HG03442 (cell line): ENCODE results near the gene AMPH.

ENCODE experiments used
- ATAC-seq: cut with Tn5 transposase; IDR thresholded peaks from one replicate; pipeline ENCODE4 v1.9.1; 2021; ENCODE audit warnings: mild to moderate bottlenecking, moderate library complexity; ENCODE audit not compliant: unreplicated experiment

AMPH gene

DNA sequence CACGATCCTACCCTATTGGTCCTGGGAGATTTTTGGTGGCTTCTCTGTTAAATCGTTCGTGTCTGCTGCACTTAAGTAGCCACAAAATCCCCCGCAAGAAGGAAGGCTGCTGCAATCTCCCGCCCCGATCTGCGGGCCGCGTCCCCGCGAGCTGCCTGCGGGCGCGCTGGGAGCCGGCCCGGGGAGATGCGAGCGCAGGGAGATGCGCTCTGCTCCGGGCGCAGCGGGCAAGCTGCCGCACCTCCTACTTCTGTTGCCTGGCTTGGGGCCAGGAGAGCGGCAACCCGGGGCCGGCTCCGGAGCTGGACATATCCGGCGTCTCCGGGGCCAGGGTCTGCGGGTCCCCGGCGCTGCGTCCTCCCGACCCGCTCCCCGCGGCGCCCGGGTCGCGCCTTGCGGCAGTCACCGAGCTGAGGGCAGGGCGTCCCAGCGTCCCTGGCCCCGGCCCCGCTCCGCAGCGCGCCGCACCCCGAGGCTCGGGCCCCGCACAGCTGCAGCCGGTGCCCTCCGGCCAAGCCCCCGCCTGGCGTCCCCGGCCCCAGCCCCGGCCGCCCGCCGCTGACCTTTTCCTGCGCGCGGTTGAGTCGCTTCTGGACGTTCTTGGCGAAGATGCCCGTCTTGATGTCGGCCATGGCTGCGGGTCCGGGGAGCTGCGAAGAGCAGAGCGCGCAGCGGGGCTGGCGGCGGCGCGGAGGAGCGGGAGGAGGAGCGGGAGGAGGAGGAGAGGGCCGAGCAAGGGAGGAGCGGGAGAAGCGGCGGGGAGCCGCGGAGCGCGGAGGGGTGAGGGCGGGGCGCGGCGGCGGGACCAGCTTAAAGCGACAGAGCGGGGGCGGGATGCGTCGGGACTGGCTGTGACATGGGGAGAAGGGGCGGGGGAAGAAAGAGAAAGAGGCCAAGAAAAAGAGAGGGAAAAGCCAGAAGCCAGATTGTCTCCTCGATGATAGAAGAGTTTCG, at the start of gene AMPH:
Gene AMPH, minus strand, starts transcription at position 654 of the 954 bp plus-strand sequence. Its CDS starts 22 bp downstream, at position 632.
- no peak for ATAC-seq

DNA sequence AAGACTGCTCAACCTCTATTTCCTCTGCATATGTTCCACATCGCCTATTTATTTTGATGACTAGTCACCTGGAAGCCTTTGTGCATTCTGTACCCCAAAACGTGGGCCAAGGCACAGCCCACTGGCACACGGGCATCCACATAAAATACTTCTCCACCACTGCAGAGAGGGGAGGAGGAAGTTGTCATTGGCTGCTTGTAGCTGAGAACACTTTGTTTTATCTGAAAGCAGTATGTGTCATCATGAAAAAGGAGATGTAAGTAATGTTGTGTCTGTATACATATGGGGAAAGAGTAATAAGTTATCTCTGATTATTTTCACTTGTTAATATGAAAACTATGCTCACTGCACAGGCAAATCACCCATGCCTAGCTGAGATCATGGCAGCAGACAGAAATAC, 48.2 kb upstream of the AMPH start:
- ATAC-seq = no peak

DNA sequence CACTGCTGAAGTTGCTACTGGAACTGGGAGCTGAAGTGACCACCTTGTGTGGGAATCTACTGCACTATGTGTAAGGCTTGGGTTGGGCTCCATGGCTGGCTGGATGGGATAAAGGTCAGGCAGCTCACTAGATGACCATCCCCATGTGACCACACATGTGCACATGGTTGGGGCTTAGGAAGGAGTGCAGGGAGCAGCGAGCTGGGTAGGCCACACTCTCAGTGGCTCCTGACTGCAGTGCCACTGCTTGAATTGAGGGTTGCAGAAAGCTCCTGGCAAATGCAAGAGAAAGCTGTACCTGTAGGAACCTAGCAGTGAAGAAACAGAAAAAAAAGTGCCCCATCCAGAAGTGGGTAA, 47.5 kb upstream of the AMPH start:
- ATAC-seq = no peak

DNA sequence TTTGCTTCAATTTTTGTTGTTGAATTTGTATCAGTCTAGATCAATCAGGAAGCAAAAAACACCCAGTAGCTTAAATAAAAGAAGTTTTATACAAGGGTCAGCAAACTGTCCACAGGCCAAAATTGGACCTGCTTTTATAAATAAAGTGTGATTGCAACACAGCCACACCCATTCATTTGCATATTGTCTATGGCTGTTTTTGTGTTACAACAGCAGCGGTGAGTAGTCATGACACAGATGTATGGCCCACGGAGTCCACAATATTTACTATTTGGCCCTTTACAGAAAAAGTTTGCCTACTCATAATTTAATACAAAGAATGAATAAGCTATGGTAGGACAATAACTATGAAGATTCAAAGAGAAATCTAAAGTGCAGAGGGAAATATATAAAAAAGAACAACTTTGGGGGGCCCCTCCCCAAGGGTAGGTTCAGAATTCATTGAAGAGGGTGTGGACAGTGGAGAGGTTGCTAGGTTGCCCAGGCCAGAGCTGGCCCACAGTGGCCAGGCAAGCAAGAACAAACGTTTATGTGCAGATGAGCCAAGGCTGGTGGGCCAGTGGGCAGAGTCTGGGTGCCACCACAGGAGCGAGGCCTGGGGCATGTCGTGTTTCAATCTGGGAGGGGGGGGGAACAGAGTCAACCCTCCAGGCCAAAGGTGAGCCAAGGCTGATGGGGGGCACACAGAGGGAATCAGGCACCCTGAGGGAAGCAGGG, 47.0 kb upstream of the AMPH start:
- no peak for ATAC-seq

DNA sequence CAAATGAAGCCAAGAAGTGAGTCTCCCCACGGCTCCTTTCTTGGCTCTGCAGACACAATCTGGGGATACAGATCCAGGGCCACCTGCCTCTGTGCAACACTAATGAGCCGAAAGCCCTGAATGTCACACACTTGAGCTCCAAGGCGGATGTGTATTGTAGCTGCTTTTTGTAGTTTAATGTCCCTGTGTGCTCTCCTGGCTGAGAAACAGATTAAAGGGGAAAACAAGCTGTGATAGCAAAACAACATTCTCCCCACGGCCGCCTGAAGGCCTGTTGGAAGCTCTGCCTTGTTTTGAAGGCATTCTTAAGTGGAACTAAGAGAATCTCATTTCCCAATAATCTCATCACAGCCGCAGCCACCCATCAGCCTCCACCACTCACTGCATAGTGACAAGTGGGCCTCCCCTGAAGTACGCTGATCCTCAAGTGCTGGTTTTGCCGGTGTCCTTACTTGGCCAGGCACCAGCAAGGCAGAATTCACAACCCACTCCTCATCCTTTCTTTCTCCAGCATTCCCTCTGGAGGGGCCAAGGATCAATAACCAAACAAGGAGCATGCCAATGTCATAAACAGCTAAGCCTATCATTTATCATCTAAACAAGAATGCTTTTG, 44.4 kb upstream of the AMPH start:
- no peak for ATAC-seq

DNA sequence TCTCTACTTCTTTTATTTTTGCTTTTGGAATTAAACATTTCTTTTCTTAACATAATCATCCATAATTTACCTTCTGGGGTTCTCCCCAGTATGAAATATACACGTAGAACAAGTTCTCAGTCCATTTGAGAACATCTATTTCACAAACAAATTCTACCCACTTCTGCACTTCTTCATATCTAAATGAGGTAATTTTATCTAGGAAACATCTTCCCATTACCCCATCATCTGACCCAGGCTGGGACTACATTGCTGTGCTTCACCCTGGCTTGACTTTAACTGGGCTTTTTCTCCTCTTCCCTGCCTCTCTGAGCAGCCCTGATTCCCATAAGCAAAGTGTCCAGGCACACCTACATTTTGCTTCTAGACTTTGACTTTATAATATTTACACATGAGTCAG, 43.3 kb upstream of the AMPH start:
- no peak for ATAC-seq

DNA sequence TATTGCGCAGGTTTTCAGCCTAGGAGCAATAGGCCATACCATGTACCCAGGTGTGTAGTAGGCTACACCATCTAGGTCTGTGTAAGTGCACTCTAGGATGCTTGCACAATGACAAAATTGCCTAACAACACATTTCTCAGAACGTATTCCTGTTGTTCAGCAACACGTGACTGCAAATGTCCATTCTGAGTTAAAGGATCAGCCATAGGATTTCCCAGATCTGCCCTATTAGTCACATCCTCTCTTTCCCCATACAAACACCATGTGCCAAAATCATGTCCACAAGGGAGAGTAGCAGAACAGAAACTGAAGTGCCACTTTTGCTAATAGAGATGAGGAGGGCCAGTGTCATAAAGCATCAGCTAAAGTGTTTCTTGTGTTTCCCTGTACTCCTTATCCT, 42.6 kb upstream of the AMPH start:
- no peak for ATAC-seq

DNA sequence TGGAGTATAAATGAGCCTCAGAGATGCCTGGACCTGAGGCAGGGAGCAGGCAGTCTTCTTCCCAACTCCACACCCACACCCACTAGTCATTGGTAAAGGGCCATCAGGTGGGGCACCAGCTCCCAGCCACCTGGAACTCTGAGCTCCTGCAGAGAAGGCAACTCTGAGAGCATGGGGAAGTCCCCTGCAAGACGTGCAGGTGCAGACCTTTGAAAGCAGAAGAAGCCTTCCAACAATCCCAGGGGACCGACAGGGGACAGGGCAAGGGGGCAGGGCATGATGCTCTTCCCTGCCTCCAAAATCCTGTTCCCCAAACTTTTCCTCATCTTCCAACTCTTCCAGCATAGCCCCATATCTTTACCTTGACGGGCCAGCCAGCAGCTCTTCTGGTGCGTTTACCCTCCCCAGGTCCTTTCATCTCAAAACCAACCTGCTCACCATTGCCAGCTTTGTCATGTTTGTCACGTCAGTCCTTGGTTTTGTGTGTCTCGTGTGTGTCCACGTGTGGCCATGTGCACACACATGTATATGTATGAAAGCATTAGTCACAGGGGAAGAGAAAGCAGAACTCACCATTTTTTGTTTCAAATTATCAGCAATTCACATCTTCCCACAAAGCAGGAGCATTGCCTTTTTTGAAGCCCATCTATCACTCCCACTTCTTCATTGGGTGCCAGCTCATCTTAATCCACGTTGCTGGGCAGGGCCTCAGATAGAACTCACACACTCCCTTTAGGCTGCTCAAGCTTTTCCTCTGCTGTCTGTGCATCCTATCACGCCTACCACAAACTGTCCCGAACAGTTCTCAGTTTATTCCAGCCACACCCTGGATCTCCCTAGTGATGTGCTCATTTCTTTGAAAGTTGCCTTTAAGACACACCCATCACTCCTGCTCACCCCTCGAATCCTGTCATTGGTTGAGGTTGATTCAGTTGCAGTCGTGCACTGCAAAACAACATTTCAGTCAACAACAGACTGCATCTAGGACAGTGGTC, 41.0 kb upstream of the AMPH start:
- ATAC-seq = no peak

DNA sequence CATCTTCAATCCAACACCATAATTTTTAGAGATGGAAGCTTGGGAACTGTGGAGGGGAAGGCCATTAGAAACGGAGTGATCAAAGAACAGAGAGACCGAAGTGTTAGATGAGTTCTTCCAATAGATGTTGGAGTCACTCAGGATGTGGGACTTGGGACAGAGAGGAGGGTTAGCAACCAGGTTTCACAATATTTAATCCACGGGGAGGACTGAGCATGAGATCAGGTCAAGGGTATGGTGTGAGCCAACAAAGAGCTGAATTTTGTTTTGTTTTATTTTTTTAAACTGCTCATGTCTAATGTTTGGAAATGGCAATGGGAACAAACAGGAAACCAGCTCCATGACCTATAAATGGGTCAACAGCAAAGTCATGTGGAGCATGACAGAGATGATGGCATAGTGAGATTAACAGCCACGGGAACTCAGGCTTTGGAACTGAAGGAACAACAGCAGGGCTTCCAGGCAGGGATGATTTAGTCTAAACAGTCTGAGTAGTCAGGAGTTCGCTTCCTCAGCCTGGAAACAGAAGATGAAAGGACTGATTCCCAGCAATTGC, 38.9 kb upstream of the AMPH start:
- no peak for ATAC-seq

DNA sequence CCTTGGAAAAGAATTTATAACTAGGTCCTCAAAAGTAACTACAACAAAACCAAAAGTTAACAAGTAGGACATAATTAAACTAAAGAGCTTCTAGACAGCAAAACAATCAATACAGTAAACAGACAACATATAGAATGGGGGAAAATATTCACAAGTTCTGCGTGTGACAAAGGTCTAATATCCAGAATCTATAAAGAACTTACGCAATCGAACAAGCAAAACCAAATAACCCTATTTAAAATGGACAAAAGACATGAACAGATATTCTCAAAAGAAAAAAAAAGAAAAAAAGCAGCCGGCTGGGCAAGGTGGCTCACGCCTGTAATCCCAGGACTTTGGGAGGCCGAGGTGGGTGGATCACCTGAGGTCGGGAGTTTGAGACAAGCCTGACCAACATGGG, 33.8 kb upstream of the AMPH start:
- no peak for ATAC-seq

DNA sequence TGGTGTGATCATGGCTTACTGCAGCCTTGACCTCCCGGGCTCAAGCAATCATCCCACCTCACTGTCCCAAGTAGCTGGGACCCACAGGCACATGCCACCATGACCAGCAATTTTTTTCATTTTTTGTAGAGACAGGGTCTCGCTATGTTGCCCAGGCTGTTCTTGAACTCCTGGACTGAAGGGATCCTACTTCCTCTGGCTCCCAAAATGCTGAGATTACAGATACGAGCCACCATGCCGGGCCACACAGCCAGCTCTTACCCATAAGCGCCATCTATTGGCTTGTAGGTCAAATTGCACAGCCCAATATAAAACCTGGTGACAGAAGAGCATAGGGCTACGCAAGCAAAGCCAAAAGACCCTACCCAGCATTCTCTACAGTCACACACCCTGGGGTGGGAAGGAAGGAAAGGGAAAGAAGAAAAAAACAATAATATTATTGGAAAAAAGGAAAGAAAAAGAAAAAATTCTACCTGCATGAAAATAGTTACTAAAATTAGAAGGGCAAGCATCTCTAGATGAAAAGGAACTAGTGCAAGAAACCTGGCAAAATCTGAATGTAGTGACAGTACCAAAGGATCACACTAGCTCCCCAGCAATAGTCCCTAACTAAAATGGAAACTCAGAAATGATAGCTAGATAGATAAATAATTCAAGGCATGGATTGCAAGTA, 29.4 kb upstream of the AMPH start:
- peak; percentile 89 for ATAC-seq

DNA sequence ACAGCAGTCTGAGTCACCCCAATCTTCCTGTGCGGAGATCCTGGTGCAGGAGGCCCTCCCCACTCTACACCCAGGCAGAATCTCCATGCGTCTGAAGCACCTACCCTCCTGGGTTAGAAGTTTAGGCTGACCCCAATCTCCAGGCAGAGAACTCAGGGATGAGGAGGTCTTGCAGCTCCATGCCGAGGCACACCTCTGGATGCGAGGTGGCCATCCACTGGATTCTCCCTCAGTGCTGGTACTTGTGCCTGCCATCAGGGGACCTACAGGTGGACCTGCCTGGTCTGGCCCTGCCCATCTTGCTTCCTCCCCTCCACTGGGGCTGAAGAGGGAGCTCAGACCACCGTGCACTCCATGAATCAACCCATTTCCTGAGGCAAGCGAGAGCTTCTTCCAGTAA, 28.8 kb upstream of the AMPH start:
- no peak for ATAC-seq

DNA sequence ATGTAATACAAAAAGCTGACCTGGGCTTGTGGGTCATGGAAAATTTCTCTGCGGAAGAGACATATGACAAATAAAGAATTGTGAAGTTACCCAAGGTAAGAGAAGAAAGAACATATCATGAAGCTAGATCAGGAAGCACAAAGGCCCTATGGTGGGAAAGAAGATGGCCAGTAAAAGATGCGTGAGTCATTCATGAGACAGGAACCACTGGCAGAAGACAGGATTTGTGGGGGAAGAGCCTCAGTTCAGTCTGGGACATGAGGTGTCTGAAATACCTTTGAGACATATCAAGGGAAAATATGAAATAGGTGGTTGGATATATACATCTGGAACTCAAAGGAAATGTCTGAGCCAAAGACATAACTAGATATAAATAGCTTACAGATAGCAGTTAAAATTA, 27.7 kb upstream of the AMPH start:
- no peak for ATAC-seq

DNA sequence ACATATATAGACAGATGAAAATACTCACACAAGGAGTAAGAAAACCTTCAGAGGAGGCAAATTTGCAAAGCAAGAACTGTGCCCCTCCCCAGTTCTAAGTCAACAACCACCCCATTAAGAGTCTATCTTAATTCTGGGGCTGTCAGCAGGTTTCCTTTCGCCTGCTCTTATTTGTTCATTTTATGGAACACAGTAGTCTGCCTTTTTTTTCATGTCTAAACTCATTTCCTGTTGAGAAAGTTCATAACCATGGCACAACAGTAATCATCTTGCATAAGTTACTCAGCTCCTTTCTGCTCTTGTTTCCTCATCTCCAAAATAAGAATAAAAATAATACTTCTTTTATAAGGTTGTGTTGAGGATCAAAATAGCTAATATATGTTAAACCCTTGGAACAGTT, 25.8 kb upstream of the AMPH start:
- ATAC-seq = no peak

DNA sequence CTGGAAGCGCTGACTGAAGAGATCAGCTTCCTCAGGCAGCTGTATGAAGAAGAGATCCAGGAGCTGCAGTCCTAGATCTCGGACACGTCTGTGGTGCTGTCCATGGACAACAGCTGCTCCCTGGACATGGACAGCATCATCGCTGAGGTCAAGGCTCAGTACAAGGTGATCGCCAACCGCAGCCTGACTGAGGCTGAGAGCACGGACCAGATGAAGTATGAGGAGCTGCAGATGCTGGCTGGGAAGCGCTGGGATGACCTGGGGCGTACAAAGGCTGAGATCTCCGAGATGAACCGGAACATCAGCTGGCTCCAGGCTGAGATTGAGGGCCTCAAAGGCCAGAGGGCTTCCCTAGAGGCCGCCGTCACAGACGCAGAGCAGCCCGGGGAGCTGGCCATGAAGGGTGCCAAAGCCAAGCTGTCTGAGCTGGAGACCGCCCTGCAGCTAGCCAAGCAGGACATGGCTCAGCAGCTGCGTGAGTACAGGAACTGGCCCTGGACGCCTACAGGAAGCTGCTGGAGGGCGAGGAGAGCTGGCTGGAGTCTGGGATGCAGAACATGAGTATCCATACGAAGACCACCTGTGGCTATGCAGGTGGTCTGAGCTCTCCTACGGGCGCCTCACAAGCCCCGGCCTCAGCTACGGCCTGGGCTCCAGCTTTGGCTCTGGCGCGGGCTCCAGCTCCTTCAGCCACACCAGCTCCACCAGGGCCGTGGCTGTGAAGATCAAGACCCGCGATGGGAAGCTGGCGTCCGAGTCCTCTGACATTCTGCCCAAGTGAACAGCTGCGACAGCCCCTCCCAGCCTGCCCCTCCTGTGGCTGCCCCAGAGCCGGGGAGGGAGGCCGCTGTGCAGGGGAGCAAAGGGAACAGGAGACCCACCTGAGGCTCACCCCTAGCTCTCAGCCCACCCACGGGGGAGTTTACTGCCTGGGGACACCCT, 24.9 kb upstream of the AMPH start:
- ATAC-seq = no peak

DNA sequence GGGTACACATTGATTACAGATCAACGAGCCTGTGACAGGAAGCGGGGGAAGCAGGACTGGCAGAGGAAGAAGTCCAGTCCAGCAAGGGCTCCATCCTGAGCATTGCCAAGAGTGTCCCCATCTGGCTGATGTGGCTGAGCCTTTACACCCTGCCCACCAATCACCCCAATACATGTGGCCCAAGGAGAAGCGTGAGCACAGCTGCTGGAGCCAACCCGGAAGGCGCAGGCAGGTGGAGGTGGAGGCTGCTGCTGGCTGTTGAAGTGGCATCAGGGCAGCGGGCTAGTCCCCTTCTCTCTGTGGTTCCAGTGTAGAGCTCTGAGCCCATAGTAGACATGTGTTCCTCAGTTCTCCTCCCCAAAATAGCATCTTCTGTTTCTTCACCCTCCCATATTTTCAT, 6.8 kb upstream of the AMPH start:
- no peak for ATAC-seq

DNA sequence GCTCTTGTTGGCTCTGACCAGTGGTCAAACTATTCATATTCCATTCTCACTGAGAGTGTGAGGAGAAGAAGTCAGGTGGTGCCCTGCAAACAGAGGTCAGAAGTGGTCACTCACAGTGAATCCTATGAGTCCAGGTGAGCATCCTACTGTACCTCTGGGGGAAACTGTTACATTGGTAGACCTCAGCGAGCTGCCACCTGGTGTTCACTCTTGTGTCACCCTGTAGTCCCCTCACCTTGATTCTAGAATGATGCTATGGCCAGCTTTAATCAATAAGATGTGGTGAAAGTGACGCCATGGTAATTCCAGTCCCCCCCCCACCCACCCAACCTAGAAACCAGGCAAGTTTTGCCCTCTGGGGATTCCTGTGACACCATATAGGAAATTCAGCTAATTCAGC, 1.2 kb upstream of the AMPH start:
- no peak for ATAC-seq

DNA sequence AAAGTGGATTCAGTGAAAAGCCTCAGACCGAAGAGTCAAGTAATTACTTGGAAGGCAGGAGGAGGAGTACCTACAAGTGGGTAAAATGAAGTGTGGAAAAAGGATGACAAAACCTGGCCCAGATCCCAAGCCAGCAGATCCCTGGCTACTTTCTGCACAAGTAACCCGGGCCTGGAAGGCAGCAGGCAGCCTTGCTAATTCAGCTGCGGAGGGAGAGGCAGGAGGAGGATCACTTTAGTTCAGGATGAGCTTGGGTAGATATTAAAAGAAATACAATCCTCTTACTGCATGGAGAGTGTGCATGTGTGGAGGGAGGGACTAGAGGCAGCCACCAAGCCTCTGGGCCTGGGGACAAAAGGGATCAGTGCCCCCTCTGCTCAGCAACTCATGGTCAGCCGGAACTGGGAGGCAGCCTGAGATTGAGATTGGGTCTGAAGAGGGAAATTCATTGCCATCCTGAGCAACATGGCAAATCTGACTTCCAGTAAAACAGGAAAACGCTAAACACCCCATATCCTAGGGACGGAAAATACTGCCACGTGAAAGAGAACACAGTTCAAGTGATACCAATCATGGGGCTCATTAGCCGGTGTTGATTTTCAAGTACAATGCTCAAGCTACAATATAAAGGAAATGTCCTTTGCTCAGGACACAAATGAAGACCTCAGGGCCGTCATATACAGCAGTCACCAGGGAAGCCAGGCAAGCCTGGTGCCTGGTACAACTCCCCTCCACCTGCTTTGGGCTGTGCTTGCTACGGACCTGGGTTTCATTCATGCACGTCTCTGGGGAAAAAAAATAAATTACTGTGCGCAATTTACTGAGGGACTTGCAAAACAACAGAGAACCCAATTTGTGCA, 1.3 kb downstream of the AMPH start:
- no peak for ATAC-seq
